H1 (cell line): ENCODE data around the gene SRSF7. TPM values are rescaled to one million over a fixed set of nuclear protein-coding genes. Genes with fewer than 3 reads are reported as not detected.

Experiments used
- CTCF ChIA-PET: fragments of 300-600 bp; sonication (Branson Sonifier 250); formaldehyde crosslinking; loops from one replicate; lab custom pipeline; 2021; ENCODE audit not compliant: partially characterized antibody; lab: Charles Lee
- POLR2A ChIA-PET: fragments of 300-600 bp; sonication (Branson Sonifier 250); formaldehyde crosslinking; loops from one replicate; lab custom pipeline; 2021; ENCODE audit warnings: inconsistent platforms; ENCODE audit not compliant: partially characterized antibody; lab: Charles Lee
- DNase-seq, 2 experiments: peaks; one replicate each; pipeline versions ENCODE4 v3.0.0 to v3.0.0-alpha.2; 2010 to 2022; ENCODE audit warnings: low spot score in 2 of 2, low read depth in 1 of 2, mixed read lengths in 1 of 2
- FAIRE-seq: peaks from 2 replicates; lab custom pipeline; 2011; peaks lifted over from hg19 to GRCh38; lab: Jason Lieb, UNC
- H2AFZ ChIP-seq: 2 replicates; pipeline ENCODE4 v1.8.1; 2012; ENCODE audit warnings: low read length, inconsistent platforms
- H2AK5ac ChIP-seq: 2 replicates; pipeline ENCODE4 v1.6.1; 2013; ENCODE audit warnings: low read depth, low read length
- H2BK120ac ChIP-seq: replicated peaks from 2 replicates; pipeline ENCODE3; 2013; ENCODE audit warnings: low read depth, low read length, inconsistent platforms
- H2BK12ac ChIP-seq: 2 replicates; pipeline ENCODE4 v1.6.1; 2013; ENCODE audit warnings: low read depth, low read length
- H2BK15ac ChIP-seq: 2 replicates; pipeline ENCODE4 v1.6.1; 2013; ENCODE audit warnings: low read length
- H2BK20ac ChIP-seq: 2 replicates; pipeline ENCODE4 v1.6.1; 2013; ENCODE audit warnings: low read length
- H2BK5ac ChIP-seq: 2 replicates; pipeline ENCODE4 v1.6.1; 2013; ENCODE audit warnings: low read depth, low read length
- H3K14ac ChIP-seq: 2 replicates; pipeline ENCODE4 v1.6.1; 2013; ENCODE audit warnings: inconsistent platforms; ENCODE audit not compliant: insufficient read length
- H3K18ac ChIP-seq: 2 replicates; pipeline ENCODE4 v1.6.1; 2013; ENCODE audit warnings: low read length; ENCODE audit errors: extremely low read depth
- H3K23ac ChIP-seq: 2 replicates; pipeline ENCODE4 v1.6.1; 2013; ENCODE audit warnings: inconsistent platforms; ENCODE audit not compliant: insufficient read length
- H3K23me2 ChIP-seq: 2 replicates; pipeline ENCODE4 v1.6.1; 2013; ENCODE audit warnings: low read depth, low read length
- H3K27ac ChIP-seq: 2 replicates; pipeline ENCODE4 v1.6.1; 2011; ENCODE audit warnings: low read depth, low read length, inconsistent platforms
- H3K27me3 ChIP-seq, 4 experiments: replicated peaks in 1 of 4; 1 replicate in 1 of 4; 2 replicates in 3 of 4; pipeline versions ENCODE4 v1.6.1 to v1.8.1; 2011 to 2013; ENCODE audit warnings: low read length in 3 of 4, mild to moderate bottlenecking in 3 of 4, inconsistent platforms in 2 of 4, mixed read lengths in 2 of 4, moderate library complexity in 1 of 4; ENCODE audit not compliant: control insufficient read depth in 3 of 4, insufficient read depth in 3 of 4; ENCODE audit errors: extremely low read depth in 1 of 4
- H3K36me3 ChIP-seq, 4 experiments: 2 replicates each; pipeline versions ENCODE4 v1.6.1 to v1.8.1; 2011 to 2013; ENCODE audit warnings: mild to moderate bottlenecking in 4 of 4, low read length in 3 of 4, moderate library complexity in 2 of 4, control low read depth in 1 of 4, inconsistent platforms in 1 of 4; ENCODE audit not compliant: insufficient read depth in 4 of 4, control insufficient read depth in 2 of 4
- H3K4ac ChIP-seq: replicated peaks from 2 replicates; pipeline ENCODE3; 2013; ENCODE audit warnings: low read length, low read depth, mixed read lengths, inconsistent platforms; ENCODE audit not compliant: insufficient read length
- H3K4me1 ChIP-seq, 4 experiments: replicated peaks in 1 of 4; 1 replicate in 1 of 4; 2 replicates in 3 of 4; pipeline versions ENCODE4 v1.6.1 to v1.8.1; 2011 to 2013; ENCODE audit warnings: low read length in 3 of 4, inconsistent platforms in 2 of 4, mixed read lengths in 1 of 4; ENCODE audit not compliant: insufficient read depth in 4 of 4, control insufficient read depth in 3 of 4
- H3K4me2 ChIP-seq, 2 experiments: 2 replicates each; pipeline versions ENCODE4 v1.6.1 to v1.8.1; 2011 to 2013; ENCODE audit warnings: low read depth in 2 of 2, low read length in 2 of 2, control low read depth in 1 of 2, inconsistent platforms in 1 of 2, mild to moderate bottlenecking in 1 of 2; ENCODE audit not compliant: insufficient read depth in 1 of 2
- H3K4me3 ChIP-seq, 4 experiments: fragments of 200-600, 300-600 bp in 1 of 4; sonication (generic), shearing (Covaris generic), sonication (Bioruptor Twin) in 1 of 4; 2 replicates each; pipeline versions ENCODE4 v1.5.1 to v1.8.1; 2011 to 2016; ENCODE audit warnings: low read length in 4 of 4, low read depth in 3 of 4, control low read depth in 2 of 4, inconsistent platforms in 2 of 4, mild to moderate bottlenecking in 2 of 4, mixed read lengths in 1 of 4, moderate library complexity in 1 of 4; ENCODE audit not compliant: insufficient read depth in 2 of 4; ENCODE audit errors: extremely low read depth in 1 of 4
- H3K56ac ChIP-seq: replicated peaks from 2 replicates; pipeline ENCODE3; 2013; ENCODE audit warnings: low read depth, mild to moderate bottlenecking, mixed read lengths, low read length, inconsistent platforms; ENCODE audit not compliant: insufficient read length
- H3K79me1 ChIP-seq: 2 replicates; pipeline ENCODE4 v1.6.1; 2013; ENCODE audit warnings: low read depth, low read length, control low read depth
- H3K79me2 ChIP-seq, 2 experiments: 2 replicates each; pipeline versions ENCODE4 v1.6.1 to v1.8.1; 2012 to 2013; ENCODE audit warnings: low read length in 2 of 2, mild to moderate bottlenecking in 2 of 2, inconsistent platforms in 1 of 2; ENCODE audit not compliant: insufficient read depth in 2 of 2, control insufficient read depth in 1 of 2
- H3K9ac ChIP-seq, 4 experiments: replicated peaks in 1 of 4; 1 replicate in 1 of 4; 2 replicates in 3 of 4; pipeline versions ENCODE4 v1.6.1 to v1.8.1; 2011 to 2013; ENCODE audit warnings: low read depth in 3 of 4, low read length in 3 of 4, control low read depth in 2 of 4, mild to moderate bottlenecking in 2 of 4, moderate library complexity in 2 of 4, inconsistent platforms in 1 of 4; ENCODE audit errors: extremely low read depth in 1 of 4
- H3K9me3 ChIP-seq, 2 experiments: 2 replicates each; pipeline versions ENCODE4 v1.6.1 to v1.8.1; 2012 to 2013; ENCODE audit warnings: mild to moderate bottlenecking in 2 of 2, moderate library complexity in 2 of 2, control low read depth in 1 of 2, inconsistent platforms in 1 of 2, low read depth in 1 of 2, low read length in 1 of 2, mixed read lengths in 1 of 2; ENCODE audit not compliant: insufficient read depth in 2 of 2
- H4K20me1 ChIP-seq, 2 experiments: replicated peaks in 1 of 2; 2 replicates each; pipeline versions ENCODE3 to v1.8.1; 2011 to 2013; ENCODE audit warnings: inconsistent platforms in 2 of 2, low read length in 2 of 2, mild to moderate bottlenecking in 1 of 2; ENCODE audit not compliant: insufficient read depth in 2 of 2, control insufficient read depth in 1 of 2
- H4K5ac ChIP-seq: 2 replicates; pipeline ENCODE4 v1.6.1; 2013; ENCODE audit warnings: low read length, low read depth, mixed read lengths, inconsistent platforms; ENCODE audit not compliant: insufficient read length
- H4K8ac ChIP-seq: 2 replicates; pipeline ENCODE4 v1.8.0; 2013; ENCODE audit warnings: mild to moderate bottlenecking, moderate library complexity, low read length, inconsistent platforms; ENCODE audit not compliant: insufficient read depth; ENCODE audit errors: extremely low read depth
- H4K91ac ChIP-seq: replicated peaks from 2 replicates; pipeline ENCODE3; 2013; ENCODE audit warnings: low read length, mixed read lengths, inconsistent platforms; ENCODE audit not compliant: insufficient read length
- ASH2L ChIP-seq: fragments of 200-600, 300-600 bp; sonication (generic); IDR thresholded peaks from one replicate; pipeline ENCODE4 v1.7.1; 2017; ENCODE audit warnings: low read length
- BCL11A ChIP-seq, 2 experiments: IDR thresholded peaks; one replicate each; pipeline ENCODE4 v1.6.1; 2011; ENCODE audit warnings: low read depth in 2 of 2, low read length in 2 of 2, mild to moderate bottlenecking in 2 of 2
- JUND ChIP-seq: IDR thresholded peaks from 2 replicates; pipeline ENCODE4 v1.6.1; 2011; ENCODE audit warnings: mild to moderate bottlenecking, improper control_type of control experiment, low read length
- MAFK ChIP-seq: IDR thresholded peaks from 2 replicates; pipeline ENCODE4 v1.6.1; 2012; ENCODE audit warnings: low read depth, mild to moderate bottlenecking, improper control_type of control experiment, low read length
- POLR2A ChIP-seq, 2 experiments: IDR thresholded peaks; 1 replicate in 1 of 2; 2 replicates in 1 of 2; pipeline ENCODE4 v1.6.1; 2011; ENCODE audit warnings: low read depth in 2 of 2, low read length in 2 of 2, mild to moderate bottlenecking in 2 of 2; ENCODE audit errors: control extremely low read depth in 1 of 2
- SAP30 ChIP-seq: fragments of 300-600 bp; sonication (generic); IDR thresholded peaks from 2 replicates; pipeline ENCODE4 v1.7.1; 2012; ENCODE audit warnings: low read length, moderate library complexity, mild to moderate bottlenecking, inconsistent platforms; ENCODE audit not compliant: insufficient read depth, insufficient replicate concordance
- TCF12 ChIP-seq: IDR thresholded peaks from 2 replicates; pipeline ENCODE4 v1.6.1; 2011; ENCODE audit warnings: low read depth, mild to moderate bottlenecking, low read length
- WGBS, 2 experiments: shearing (Covaris generic) in 1 of 2; methylation state at CpG; one replicate each; pipeline versions ENCODE4 v1.1.6 to v1.1.7; 2013 to 2015; ENCODE audit warnings: low lambda C conversion rate in 2 of 2, mixed read lengths in 2 of 2, inconsistent platforms in 1 of 2, low coverage in 1 of 2, missing lambda C conversion rate in 1 of 2; ENCODE audit not compliant: insufficient replicate concordance in 2 of 2, insufficient coverage in 1 of 2, insufficient read length in 1 of 2; ENCODE audit errors: extremely low coverage in 1 of 2, missing lambda C conversion rate in 1 of 2; 5-methylcytosine and 5-hydroxymethylcytosine counted together
- polyA plus RNA-seq, 7 experiments: library from polyadenylated mRNA; depleted of rRNA in 3 of 7; stranded (reverse) in 5 of 7; unstranded in 2 of 7; fragments of >200 nt in 5 of 7; fragments of 200-250 nt in 2 of 7; gene quantifications; 1 replicate in 5 of 7; 2 replicates in 1 of 7; 4 replicates in 1 of 7; pipeline versions ENCODE4 v1.2.1 to v1.2.3, GENCODE V29; 2011 to 2013; ENCODE audit warnings: missing spikeins in 2 of 7, mixed read lengths in 2 of 7
- total RNA-seq: library from RNA; stranded (reverse); fragmentation: NEBNext Ultra II Directional; extraction: Animal tissue kit (Norgen Biotek cat#: 25700); gene quantifications from 2 replicates; pipeline ENCODE4 v1.2.1, GENCODE V29; 2021
- TF ChIP-seq, protein P1 (sequence below), 3 experiments: IDR thresholded peaks; 1 replicate in 2 of 3; 2 replicates in 1 of 3; pipeline versions ENCODE4 v1.5.1 to v1.6.1; 2011; ENCODE audit warnings: low read length in 3 of 3, mild to moderate bottlenecking in 3 of 3, inconsistent platforms in 2 of 3, low read depth in 1 of 3, moderate library complexity in 1 of 3; ENCODE audit not compliant: insufficient read depth in 1 of 3; ENCODE audit errors: control extremely low read depth in 1 of 3

SRSF7 gene
- total and polyA plus RNA-seq, 2 of the 8 experiments (the other 6 are each of a cell fraction or from before 2014, with no cell fraction given): 370 to 415 TPM

DNA sequence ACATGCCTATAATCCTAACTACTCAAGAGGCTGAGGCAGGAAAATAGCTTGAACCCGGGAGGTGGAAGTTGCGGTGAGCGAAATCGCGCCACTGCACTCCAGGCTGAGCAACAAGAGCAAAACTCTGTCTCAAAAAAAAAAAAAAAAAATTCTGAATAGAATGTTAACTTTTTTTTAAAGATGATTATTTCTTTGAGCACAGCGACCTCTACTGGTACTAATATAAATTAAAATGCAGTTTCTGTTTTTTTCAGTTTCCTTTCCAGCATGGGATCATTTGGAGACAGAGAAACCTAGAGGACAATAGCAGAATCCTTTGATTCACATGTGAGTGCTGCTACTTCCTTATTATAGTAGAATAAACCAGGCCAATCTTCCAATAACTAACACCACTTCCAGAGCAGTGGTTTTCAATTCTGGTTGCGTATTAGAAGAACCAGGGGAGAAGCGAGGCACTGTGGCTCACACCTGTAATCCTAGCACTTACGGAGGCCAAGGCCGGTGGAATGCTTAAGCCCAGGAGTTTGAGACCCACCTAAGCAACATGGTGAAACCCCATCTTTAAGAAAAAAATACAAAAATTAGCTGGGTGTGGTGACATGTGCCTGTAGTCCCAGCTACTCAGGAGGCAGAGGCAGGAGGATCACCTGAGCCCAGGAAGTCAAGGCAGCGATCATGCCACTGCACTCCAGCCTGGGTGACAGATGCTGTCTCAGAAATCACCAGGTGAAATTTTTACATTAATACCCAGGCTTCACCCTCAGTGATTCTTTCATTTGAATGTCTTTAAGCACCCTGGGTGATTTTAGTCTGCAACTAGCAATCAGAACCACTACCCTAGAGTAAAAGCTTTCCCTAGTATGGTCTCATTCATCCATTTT lies 10.1 kb downstream of the SRSF7 start:
- Histone ChIP-seq H4K20me1 (peaks cover 8 to 12% of the 10 kb centered on the region in 2 experiments), H3K4me3 (no peak overlapping the region), H2AK5ac (no peak overlapping the region), H2BK20ac (no peak overlapping the region), H3K79me2 (peaks cover 0 to 21% of the 10 kb centered on the region in 2 experiments; a peak in 2 of 4 replicates), H3K9me3 (no peaks in the 10 kb centered on the region), H2BK15ac (no peak overlapping the region), H2BK120ac (no peak overlapping the region), H3K4me1 (peaks cover 0 to 7% (median 1%) of the 10 kb centered on the region in 4 experiments; a peak in 4 of 7 replicates), H2BK5ac (no peak overlapping the region), H3K27ac (no peak overlapping the region), H3K36me3 (peaks cover 5 to 50% (median 31%) of the 10 kb centered on the region in 4 experiments; a peak in 7 of 8 replicates), H2BK12ac (no peak overlapping the region), H3K23ac (no peak overlapping the region), H3K18ac (no peak overlapping the region), H4K91ac (no peak overlapping the region), H4K8ac (no peak overlapping the region), H3K4ac (no peak overlapping the region), H3K79me1 (no peaks in the 10 kb centered on the region), H3K14ac (no peak overlapping the region), H2AFZ (no peak overlapping the region), H3K56ac (no peak overlapping the region), H3K9ac (no peak overlapping the region), H3K27me3 (no peaks in the 10 kb centered on the region), H4K5ac (no peak overlapping the region), H3K23me2 (no peaks in the 10 kb centered on the region), H3K4me2 (no peak overlapping the region)
- FAIRE-seq (no peak), DNase-seq (no peak)
- WGBS, 2 experiments: 75% methylated on average over 11 of the region's 11 CpGs; no CpG with 5 or more reads in 1 of the 2 experiments
- POLR2A ChIA-PET: interaction anchor here (0.7 to 24.3 kb wide), 14 partner anchors 7 to 233 kb away, joined by 3 to 486 read pairs (median 5); partner anchors contain the start of genes HNRNPLL and SRSF7
- CTCF ChIA-PET: interaction anchor here (0.5 to 2.8 kb wide), 24 partner anchors 9 to 1354 kb away, joined by 3 to 25 read pairs (median 3); partner anchors contain the start of gene HNRNPLL
- 0 out of 3 replicates have a peak, but pooled peaks of 1 of the 2 experiments have one; percentile 60 for TF ChIP-seq POLR2A (IDR thresholded peaks at IDR 0.05; ENCODE audit: control extremely low read depth in 1 of 2, low read depth in 2 of 2, low read length in 2 of 2)
- TF ChIP-seq, protein P1, sequence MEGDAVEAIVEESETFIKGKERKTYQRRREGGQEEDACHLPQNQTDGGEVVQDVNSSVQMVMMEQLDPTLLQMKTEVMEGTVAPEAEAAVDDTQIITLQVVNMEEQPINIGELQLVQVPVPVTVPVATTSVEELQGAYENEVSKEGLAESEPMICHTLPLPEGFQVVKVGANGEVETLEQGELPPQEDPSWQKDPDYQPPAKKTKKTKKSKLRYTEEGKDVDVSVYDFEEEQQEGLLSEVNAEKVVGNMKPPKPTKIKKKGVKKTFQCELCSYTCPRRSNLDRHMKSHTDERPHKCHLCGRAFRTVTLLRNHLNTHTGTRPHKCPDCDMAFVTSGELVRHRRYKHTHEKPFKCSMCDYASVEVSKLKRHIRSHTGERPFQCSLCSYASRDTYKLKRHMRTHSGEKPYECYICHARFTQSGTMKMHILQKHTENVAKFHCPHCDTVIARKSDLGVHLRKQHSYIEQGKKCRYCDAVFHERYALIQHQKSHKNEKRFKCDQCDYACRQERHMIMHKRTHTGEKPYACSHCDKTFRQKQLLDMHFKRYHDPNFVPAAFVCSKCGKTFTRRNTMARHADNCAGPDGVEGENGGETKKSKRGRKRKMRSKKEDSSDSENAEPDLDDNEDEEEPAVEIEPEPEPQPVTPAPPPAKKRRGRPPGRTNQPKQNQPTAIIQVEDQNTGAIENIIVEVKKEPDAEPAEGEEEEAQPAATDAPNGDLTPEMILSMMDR (IDR thresholded peaks at IDR 0.05; ENCODE audit: control extremely low read depth in 1 of 3, insufficient read depth in 1 of 3, low read depth in 1 of 3, low read length in 3 of 3): peak in 2 of 3 experiments; percentile 11 to 17; a peak in 2 of 4 replicates
- no peak for TF ChIP-seq BCL11A (IDR thresholded peaks at IDR 0.05; ENCODE audit: low read depth in 2 of 2, low read length in 2 of 2)
- TF ChIP-seq ASH2L: no peak
- no peak for TF ChIP-seq JUND
- no peak for TF ChIP-seq TCF12
- TF ChIP-seq SAP30: no peak
- no peak for TF ChIP-seq MAFK
